ENCODE measurements around the gene ECE1. TPM values are rescaled to one million over a fixed set of nuclear protein-coding genes. Genes with fewer than 3 reads are reported as not detected.
"Not testable (repeated sequence)": the region's sequence is repeated elsewhere in the genome, so short reads cannot be mapped to it uniquely, and the experiment has no call there.

The ECE1 gene
- total and polyA plus RNA-seq, 7 donors: 12.2 to 24.9 (median 14.6) TPM

- TF ChIP-seq CTCF (IDR thresholded peaks at IDR 0.05): no peak
- intact Hi-C loops (cut with DNase I): loop anchor here (5.0 kb wide), 3 partner anchors 206 to 496 kb away; no protein-coding TSS in a partner anchor
- Histone ChIP-seq H3K9me3 (no peaks in the 10 kb centered on the region), H3K27ac (peak overlapping the region; percentile 59), H3K4me1 (peaks cover 17% of the 10 kb centered on the region), H3K27me3 (ENCODE audit: insufficient read depth in 3 of 3, low read length in 2 of 3) (no peaks in the 10 kb centered on the region), H3K4me3 (no peak overlapping the region), H3K36me3 (ENCODE audit: insufficient read depth in 1 of 2, low read depth in 1 of 2) (no peaks in the 10 kb centered on the region)
- no peak for ATAC-seq
- 41 to 61% (median 47%) methylated on average over 4 of the region's 4 CpGs for whole genome bisulfite sequencing, 3 donors
- DNase-seq: no peak
Measured at GRCh38 chr1:21192871-21193270, 97.4 kb downstream of the ECE1 start.

GRCh38 chr1:21192284-21192683, 98.0 kb downstream of the ECE1 start:
- TF ChIP-seq CTCF (IDR thresholded peaks at IDR 0.05): no peak
- H3K36me3 ChIP-seq (ENCODE audit: insufficient read depth in 1 of 2, low read depth in 1 of 2): no peaks in the 10 kb centered on the region
- ATAC-seq: peak in 2 of 4 donors; percentile 58 to 79
- peak overlapping the region; percentile 59 for H3K27ac ChIP-seq
- no peaks in the 10 kb centered on the region for H3K27me3 ChIP-seq (ENCODE audit: insufficient read depth in 3 of 3, low read length in 2 of 3)
- H3K4me1 ChIP-seq: peaks cover 17% of the 10 kb centered on the region
- no peaks in the 10 kb centered on the region for H3K9me3 ChIP-seq
- intact Hi-C loops (cut with DNase I): loop anchor here (5.0 kb wide), 3 partner anchors 205 to 495 kb away; no protein-coding TSS in a partner anchor
- peak overlapping the region; percentile 34 for H3K4me3 ChIP-seq
- DNase-seq: peak in 1 of 2 donors; percentile 51
- 19 to 31% (median 27%) methylated on average over 5 of the region's 5 CpGs for WGBS, 3 donors

- intact Hi-C loops (cut with DNase I): loop anchor here (5.0 kb wide), 3 partner anchors 203 to 493 kb away; no protein-coding TSS in a partner anchor
- not testable (repeated sequence) for H3K36me3 ChIP-seq (ENCODE audit: insufficient read depth in 1 of 2, low read depth in 1 of 2); DNase-seq; H3K27ac ChIP-seq; ATAC-seq; H3K27me3 ChIP-seq (ENCODE audit: insufficient read depth in 3 of 3, low read length in 2 of 3); H3K9me3 ChIP-seq; H3K4me3 ChIP-seq
- WGBS, 3 donors: 51 to 79% (median 78%) methylated on average over 2 of the region's 2 CpGs
- H3K4me1 ChIP-seq: peaks cover 17% of the 10 kb centered on the region
Measured at GRCh38 chr1:21190771-21191170, 99.5 kb downstream of the ECE1 start.

GRCh38 chr1:21189906-21190500, 100.3 kb downstream of the ECE1 start:
- WGBS, 3 donors: 86 to 100% (median 100%) methylated on average over 1 of the region's 1 CpG
- ATAC-seq: no peak

GRCh38 chr1:21189421-21189820, 100.8 kb downstream of the ECE1 start:
- H3K36me3 ChIP-seq (ENCODE audit: insufficient read depth in 1 of 2, low read depth in 1 of 2): no peaks in the 10 kb centered on the region
- ATAC-seq (no peak), DNase-seq (no peak)
- H3K27me3 ChIP-seq (ENCODE audit: insufficient read depth in 3 of 3, low read length in 2 of 3): no peaks in the 10 kb centered on the region
- 52 to 68% (median 56%) methylated on average over 3 of the region's 3 CpGs for WGBS, 3 donors
- intact Hi-C loops (cut with DNase I): no loop called here
- peaks cover 13% of the 10 kb centered on the region for H3K4me1 ChIP-seq
- no peak overlapping the region for H3K4me3 ChIP-seq
- no peak for TF ChIP-seq CTCF (IDR thresholded peaks at IDR 0.05)
- no peak overlapping the region for H3K27ac ChIP-seq
- H3K9me3 ChIP-seq: no peaks in the 10 kb centered on the region

More at GRCh38 chr1:21189906-21190500, 100.3 kb downstream of the ECE1 start:
- no peaks in the 10 kb centered on the region for H3K27me3 ChIP-seq (ENCODE audit: insufficient read depth in 3 of 3, low read length in 2 of 3)
- DNase-seq: no peak
- intact Hi-C loops (cut with DNase I): loop anchor here (5.0 kb wide), 3 partner anchors 203 to 493 kb away; no protein-coding TSS in a partner anchor
- peaks cover 16% of the 10 kb centered on the region for H3K4me1 ChIP-seq
- H3K4me3 ChIP-seq: no peak overlapping the region
- H3K27ac ChIP-seq: no peak overlapping the region
- H3K36me3 ChIP-seq (ENCODE audit: insufficient read depth in 1 of 2, low read depth in 1 of 2): no peaks in the 10 kb centered on the region
- no peak for TF ChIP-seq CTCF (IDR thresholded peaks at IDR 0.05)
- H3K9me3 ChIP-seq: no peaks in the 10 kb centered on the region
